ENCODE data around the gene C14orf119. TPM values are rescaled to one million over a fixed set of nuclear protein-coding genes. Genes with fewer than 3 reads are reported as not detected.
A peak's percentile ranks its signal among the peaks of the same experiment; 100 is the strongest.

The C14orf119 gene
- total RNA-seq, 1 donor from 2014 or later, result 56.8 TPM

DNA sequence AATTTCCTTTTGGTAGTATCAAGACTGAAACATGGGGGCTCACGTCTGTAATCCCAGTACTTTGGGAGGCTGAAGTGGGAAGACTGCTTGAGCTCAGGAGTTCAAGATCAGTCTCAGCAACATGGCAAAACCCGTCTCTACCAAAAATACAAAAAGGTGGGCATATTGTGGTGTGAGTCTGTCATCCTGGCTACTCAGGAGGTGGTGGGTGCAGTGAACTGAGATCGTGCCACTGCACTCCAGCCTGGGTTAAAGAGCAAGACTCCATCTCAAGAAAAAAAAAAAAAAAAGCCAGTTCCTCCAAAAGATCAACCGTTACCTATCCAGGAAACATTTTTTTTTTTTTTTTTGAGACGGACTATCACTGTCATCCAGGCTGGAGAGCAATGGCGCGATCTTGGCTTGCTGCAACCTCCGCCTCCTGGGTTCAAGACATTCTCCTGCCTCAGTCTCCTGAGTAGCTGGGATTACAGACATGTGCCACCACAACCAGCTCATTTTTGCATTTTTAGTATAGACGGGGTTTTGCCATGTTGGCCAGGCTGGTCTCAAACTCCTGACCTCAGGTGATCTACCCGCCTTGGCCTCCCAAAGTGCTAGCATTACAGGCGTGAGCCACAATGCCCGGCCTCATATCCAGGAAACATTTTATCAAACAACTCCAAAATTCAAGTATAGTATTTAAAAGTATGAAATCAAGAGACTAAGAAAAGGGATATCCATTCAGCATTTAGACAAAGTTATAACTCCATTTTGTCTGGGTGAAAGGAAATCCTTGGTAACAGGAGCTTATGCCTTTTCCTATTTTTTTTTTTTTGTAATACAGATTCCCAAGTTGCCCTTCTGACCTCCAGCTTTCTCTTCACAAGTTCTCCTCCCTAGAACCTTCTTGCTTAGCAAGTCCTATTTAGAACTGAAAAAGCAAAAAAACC, 3.7 kb upstream of the C14orf119 start:
- Mint-ChIP-seq H3K27me3 (ENCODE audit: low read depth) (no peaks in the 10 kb centered on the region), H3K9me3 (ENCODE audit: low read depth) (no peaks in the 10 kb centered on the region), H3K4me1 (ENCODE audit: low read depth) (peaks cover 30% of the 10 kb centered on the region), H3K27ac (ENCODE audit: unreplicated experiment) (no peak overlapping the region), H3K36me3 (ENCODE audit: low read depth) (peaks cover 19% of the 10 kb centered on the region), H3K4me3 (ENCODE audit: unreplicated experiment) (no peak overlapping the region)
- no peak for TF ChIP-seq CTCF (IDR thresholded peaks at IDR 0.05)
- DNase-seq (ENCODE audit: low spot score), result no peak

- Mint-ChIP-seq H3K27me3 (ENCODE audit: low read depth) (no peaks in the 10 kb centered on the region), H3K27ac (ENCODE audit: unreplicated experiment) (no peak overlapping the region), H3K4me1 (ENCODE audit: low read depth) (peaks cover 36% of the 10 kb centered on the region), H3K4me3 (ENCODE audit: unreplicated experiment) (no peak overlapping the region), H3K9me3 (ENCODE audit: low read depth) (no peaks in the 10 kb centered on the region), H3K36me3 (ENCODE audit: low read depth) (peaks cover 21% of the 10 kb centered on the region)
- no peak for TF ChIP-seq CTCF (IDR thresholded peaks at IDR 0.05)
- no peak for DNase-seq (ENCODE audit: low spot score)
Observed at GRCh38 chr14:23093104-23093503, 2.2 kb upstream of the C14orf119 start.

DNA sequence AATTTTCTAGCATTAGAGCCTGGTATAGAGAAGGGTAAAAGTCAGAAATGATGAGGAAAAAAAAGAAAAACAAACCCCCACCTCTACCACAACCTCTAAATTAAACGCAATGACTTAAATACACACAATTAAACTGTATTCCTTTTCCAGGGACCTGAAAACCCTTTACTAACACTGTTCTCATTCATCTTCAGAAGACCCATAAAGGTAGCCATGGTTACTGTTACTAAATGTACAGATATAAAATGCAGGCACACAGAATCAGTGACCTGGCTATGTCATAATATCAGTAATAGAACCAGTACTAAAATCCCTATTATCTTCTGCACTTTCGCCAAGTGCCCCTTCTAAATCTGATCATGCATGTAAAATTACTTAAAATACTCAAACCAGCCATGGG, 1.8 kb upstream of the C14orf119 start:
- peaks cover 36% of the 10 kb centered on the region for H3K4me1 Mint-ChIP-seq (ENCODE audit: low read depth)
- no peak for DNase-seq (ENCODE audit: low spot score)
- H3K9me3 Mint-ChIP-seq (ENCODE audit: low read depth), result no peaks in the 10 kb centered on the region
- H3K27ac Mint-ChIP-seq (ENCODE audit: unreplicated experiment), result no peak overlapping the region
- peaks cover 21% of the 10 kb centered on the region for H3K36me3 Mint-ChIP-seq (ENCODE audit: low read depth)
- H3K27me3 Mint-ChIP-seq (ENCODE audit: low read depth), result no peaks in the 10 kb centered on the region
- no peak overlapping the region for H3K4me3 Mint-ChIP-seq (ENCODE audit: unreplicated experiment)
- TF ChIP-seq CTCF (IDR thresholded peaks at IDR 0.05), result no peak

- H3K4me3 Mint-ChIP-seq (ENCODE audit: unreplicated experiment), result no peak overlapping the region
Observed at GRCh38 chr14:23093991-23094665, 1.2 kb upstream of the C14orf119 start.

More at GRCh38 chr14:23093991-23094665, 1.2 kb upstream of the C14orf119 start:
- TF ChIP-seq CTCF (IDR thresholded peaks at IDR 0.05), result peak; percentile 58
- no peaks in the 10 kb centered on the region for H3K9me3 Mint-ChIP-seq (ENCODE audit: low read depth)
- H3K36me3 Mint-ChIP-seq (ENCODE audit: low read depth), result peaks cover 22% of the 10 kb centered on the region
- no peak overlapping the region for H3K27ac Mint-ChIP-seq (ENCODE audit: unreplicated experiment)
- no peak for DNase-seq (ENCODE audit: low spot score)
- no peaks in the 10 kb centered on the region for H3K27me3 Mint-ChIP-seq (ENCODE audit: low read depth)
- H3K4me1 Mint-ChIP-seq (ENCODE audit: low read depth), result peaks cover 36% of the 10 kb centered on the region

Measured in chondrocyte (in vitro differentiated cells).